H7 (cell line): ENCODE data around the gene HOXD13. TPM values are rescaled to one million over a fixed set of nuclear protein-coding genes. Genes with fewer than 3 reads are reported as not detected.
A peak's percentile ranks its signal among the peaks of the same experiment; 100 is the strongest.

Experiments
- DNase-seq: peaks from one replicate; pipeline ENCODE4 v3.0.0; 2012
- H3K27me3 ChIP-seq: 2 replicates; pipeline ENCODE4 v1.6.0; 2011; ENCODE audit warnings: mild to moderate bottlenecking, low read length; ENCODE audit not compliant: control insufficient read depth, insufficient read depth
- H3K36me3 ChIP-seq: replicated peaks from 2 replicates; pipeline ENCODE4 v1.5.1; 2011; ENCODE audit warnings: low read length; ENCODE audit not compliant: control insufficient read depth, insufficient read depth
- H3K4me3 ChIP-seq: 2 replicates; pipeline ENCODE4 v1.5.1; 2011; ENCODE audit warnings: low read depth, mild to moderate bottlenecking, control low read depth, low read length, moderate library complexity; ENCODE audit not compliant: insufficient read depth
- total RNA-seq: library from RNA; depleted of rRNA; stranded (reverse); fragments of >200 nt; shearing (Covaris generic); gene quantifications from 2 replicates; pipeline ENCODE4 v1.2.3, GENCODE V29; 2014; rRNA removed

Gene HOXD13
- total RNA-seq = 0.07 TPM in 1 of 2 replicates, not detected in the other

DNA sequence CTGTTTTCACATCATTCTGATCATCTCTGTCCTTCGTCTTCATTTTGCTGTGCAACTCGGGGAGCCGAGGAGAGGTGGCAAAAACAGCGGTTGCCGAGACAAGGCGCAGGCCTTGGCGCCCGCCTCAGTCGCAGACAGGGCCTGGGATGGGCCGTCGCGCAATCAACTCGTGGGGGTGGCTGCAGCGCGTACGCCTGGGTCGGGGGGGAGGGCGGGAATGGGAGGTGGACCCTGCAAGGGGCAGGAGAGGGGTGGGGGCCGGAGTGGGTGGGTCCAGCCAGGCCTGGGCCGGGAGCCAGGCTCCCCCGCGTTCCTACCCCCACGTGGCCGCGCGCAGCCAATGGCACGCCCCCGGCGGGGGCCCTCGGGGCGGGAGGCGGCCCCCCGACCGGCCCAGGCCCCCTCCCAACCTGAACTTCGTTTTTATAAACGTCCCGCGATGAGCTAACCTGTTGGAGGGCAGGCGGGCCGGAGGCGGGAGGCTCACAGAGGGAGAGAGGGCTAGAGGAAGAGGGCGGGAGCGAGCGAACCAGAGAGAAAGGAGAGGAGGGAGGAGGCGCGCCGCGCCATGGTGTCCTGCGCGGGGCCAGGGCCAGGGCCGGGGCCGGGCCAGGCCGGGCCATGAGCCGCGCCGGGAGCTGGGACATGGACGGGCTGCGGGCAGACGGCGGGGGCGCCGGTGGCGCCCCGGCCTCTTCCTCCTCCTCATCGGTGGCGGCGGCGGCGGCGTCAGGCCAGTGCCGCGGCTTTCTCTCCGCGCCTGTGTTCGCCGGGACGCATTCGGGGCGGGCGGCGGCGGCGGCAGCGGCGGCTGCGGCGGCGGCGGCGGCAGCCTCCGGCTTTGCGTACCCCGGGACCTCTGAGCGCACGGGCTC, at the start of gene HOXD13:
Gene HOXD13 (plus strand): TSS at position 452 of the 875 bp plus-strand sequence. CDS start 170 bp downstream, at position 622.
- peak; percentile 92 for DNase-seq
- no peaks in the 10 kb centered on the region for H3K36me3 ChIP-seq
- peaks cover 93% of the 10 kb centered on the region for H3K27me3 ChIP-seq
- peak within 1 kb of the TSS; percentile 14 for H3K4me3 ChIP-seq

DNA sequence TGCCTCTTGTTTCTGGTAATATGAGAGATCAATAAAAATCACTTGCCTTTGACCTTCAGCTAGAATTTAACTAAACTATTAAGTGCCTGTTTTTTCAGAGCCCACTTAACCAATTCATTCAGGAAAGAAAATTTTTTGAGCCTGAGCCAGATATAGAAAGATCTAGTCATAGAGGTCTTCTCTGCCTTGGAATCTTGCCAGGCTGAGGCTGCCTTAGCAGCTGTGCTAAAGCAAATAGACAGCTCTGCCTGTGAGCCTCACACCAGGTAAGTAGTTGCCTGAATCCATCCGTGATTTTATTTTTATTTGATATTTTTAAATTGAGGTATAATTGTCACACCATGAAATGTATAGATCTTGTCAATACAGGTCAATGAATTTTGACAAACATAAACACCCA, 36.1 kb upstream of the HOXD13 start:
- no peak for DNase-seq
- Histone ChIP-seq H3K36me3 (no peaks in the 10 kb centered on the region), H3K4me3 (no peak overlapping the region), H3K27me3 (no peaks in the 10 kb centered on the region)

DNA sequence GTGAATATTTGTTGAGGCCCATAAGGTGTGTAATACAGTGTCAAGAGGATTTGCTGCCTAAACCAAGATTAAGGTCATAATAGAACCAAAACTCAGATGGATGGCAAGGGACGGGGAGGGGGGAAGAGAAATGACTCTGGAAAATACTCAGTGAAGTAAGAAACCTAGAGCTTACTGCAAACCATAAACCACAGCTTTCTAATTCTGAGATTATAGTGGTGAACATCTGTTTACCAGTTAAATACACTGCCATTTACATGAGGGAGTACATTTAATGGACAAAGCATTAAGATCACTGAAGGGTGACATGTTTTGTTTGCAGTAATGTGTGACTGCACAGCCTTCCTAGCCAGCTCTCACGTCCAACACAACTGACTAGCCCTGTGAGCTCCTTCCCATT, 28.6 kb upstream of the HOXD13 start:
- peaks cover 47% of the 10 kb centered on the region for H3K27me3 ChIP-seq
- H3K36me3 ChIP-seq = no peaks in the 10 kb centered on the region
- no peak for DNase-seq
- H3K4me3 ChIP-seq = no peak overlapping the region

DNA sequence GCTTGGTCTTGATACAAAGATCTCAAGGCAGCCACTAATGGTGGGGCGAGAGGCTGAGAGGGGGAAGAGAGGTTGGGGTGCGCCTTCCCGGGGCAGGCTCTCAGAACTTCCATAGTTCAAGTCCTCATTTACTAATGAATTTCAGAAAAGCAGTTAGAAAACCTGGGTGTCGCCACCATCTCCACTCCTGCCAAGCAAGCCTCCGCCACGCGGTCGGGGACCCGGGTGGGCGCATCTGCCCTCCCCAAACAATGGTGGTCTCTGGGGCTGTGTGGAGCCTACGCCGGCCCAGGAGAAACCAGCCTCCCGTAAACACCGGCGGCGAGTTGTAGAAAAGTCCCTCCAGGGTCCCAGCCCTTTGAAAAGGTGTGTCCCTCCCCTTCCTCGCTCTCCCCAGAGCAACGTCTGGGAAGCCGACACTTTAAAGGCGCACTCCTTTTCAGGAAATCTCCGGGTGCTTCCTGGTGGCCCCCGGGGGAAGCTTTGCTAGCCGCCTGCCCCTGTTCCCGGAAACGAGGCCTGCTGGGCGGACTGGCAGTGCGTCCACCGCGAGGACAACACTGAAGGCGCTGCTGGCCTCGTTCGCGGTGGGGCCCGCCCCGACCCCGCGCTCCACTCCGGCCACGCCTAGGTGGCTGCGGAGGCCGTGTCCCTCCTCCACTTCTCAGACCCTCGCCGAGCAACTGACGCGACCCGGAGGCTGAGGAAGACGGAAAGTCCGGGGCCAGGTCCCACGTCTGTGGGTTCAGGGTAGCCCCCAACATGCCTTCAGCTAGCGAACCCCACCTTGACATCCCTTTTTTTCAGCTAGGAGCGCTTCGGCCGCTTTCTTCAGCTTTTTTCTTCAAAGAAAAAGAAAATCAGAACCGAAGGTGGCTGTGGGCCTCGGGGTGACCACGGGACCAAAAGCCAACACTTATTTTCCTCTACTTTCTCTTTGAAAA, 25.6 kb upstream of the HOXD13 start:
- no peaks in the 10 kb centered on the region for H3K36me3 ChIP-seq
- H3K27me3 ChIP-seq = peaks cover 77% of the 10 kb centered on the region
- peak overlapping the region; percentile 2; the same call in 1 of the 2 replicates for H3K4me3 ChIP-seq
- DNase-seq = peak; percentile 76

DNA sequence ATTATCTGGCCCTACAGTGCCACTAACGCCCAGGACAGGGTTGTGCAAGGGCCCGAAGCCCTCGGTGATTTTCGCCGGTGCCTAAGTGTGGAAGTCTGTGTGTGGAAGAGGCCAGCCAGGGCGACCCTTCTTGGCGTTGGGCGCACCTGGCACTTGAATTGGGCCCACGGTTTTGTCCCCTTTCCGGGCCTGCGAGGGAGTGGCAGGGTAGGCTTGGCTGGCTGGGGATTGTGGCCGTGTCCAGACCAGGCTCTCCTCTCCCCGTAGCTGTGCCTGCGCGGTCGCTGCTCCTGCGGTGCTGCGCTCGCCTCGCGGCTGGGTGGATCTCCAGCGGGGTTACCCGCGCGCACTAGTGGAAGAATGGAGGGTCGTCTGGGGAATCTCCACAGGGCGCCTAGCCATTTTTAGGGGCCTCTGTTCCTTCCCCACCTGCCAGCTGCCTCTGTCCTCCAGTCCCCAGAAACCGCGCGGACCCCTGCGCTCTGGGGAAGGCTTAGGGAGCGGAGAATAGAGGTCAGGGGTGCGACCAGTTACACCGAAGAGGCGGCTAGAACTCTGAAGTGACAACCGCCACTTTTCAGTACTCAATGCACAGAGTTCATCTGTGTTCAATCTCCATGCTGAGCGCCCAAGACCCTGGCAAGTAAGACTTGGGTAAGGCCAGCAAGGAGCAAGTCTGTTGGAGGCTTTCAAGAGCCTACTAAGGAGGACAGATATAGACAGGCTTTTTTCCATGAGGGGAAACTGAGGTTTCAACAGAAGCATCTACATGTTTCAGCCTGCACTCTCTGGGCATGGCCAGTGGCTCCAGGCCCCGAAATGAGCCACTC, 24.7 kb upstream of the HOXD13 start:
- peaks cover 86% of the 10 kb centered on the region for H3K27me3 ChIP-seq
- H3K36me3 ChIP-seq = no peaks in the 10 kb centered on the region
- peak; percentile 60 for DNase-seq
- no peak overlapping the region for H3K4me3 ChIP-seq

DNA sequence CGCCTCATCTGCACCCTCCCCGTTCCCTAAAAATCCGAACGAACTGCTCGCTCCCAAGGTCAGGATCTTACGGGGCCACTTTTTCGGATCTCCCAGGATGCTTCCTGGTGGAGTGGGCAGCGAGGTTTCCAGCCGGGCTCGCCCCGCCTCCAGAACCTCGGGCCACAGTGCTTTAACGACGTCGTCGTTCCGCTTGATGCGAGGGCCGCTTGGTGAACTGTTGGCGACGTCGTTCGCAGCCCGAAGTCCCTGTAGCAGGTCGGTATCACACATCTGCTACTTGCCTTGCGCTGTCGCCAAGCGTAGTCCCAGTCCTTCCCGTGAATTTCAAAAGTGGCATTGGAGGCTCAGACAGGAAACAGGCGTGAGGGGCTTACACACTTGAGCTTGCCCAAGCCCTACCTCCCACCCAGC, 24.1 kb upstream of the HOXD13 start:
- Histone ChIP-seq H3K4me3 (no peak overlapping the region), H3K36me3 (no peaks in the 10 kb centered on the region), H3K27me3 (peaks cover 92% of the 10 kb centered on the region)
- DNase-seq = no peak

DNA sequence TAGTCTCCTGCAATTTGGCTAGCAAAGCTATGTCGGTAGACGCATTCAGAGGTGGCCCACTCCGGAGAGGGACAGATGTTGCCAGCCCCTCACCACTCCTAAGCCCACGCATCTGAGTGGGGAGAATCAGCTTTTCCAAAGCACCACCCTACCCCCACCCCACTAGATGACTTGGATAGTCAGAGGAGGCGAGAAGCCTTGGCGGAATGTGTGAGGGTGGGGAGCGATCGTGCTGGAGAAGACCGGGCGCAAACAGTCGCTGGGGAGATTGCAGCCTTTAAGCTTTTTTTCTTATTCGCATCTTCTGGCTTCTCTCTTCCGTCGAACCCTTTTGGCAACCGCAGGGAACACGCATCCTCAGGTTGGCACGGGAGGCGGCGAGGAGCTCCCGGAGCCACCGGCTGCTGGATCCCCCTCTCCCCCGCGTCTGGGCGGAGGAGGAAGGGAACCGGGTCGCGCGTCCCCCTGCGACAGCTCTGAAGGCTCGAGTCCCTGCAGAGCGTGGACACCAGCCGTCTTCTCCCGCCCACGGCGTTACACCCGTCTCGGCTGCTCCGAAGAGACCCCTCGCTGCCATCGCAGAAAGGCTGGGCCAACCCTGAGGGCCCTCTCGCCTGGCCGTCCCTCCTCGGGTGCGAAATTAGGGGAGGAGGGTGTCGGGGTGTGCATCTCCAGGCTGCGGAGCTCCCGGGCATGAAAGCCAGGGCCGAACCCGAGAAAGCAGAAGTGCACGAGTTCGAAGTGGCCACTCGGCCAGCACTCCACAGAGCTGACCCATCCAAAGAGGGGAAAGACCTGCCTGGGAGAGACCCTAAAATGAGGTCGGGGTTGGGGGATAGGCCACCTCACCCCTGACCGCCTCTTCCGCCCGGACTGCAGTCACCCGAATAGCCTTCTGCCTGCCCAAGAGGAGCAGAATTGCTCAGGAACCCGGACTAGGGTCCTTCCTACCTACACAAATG, 20.9 kb upstream of the HOXD13 start:
- no peak overlapping the region for H3K4me3 ChIP-seq
- H3K36me3 ChIP-seq = no peaks in the 10 kb centered on the region
- H3K27me3 ChIP-seq = peaks cover 100% of the 10 kb centered on the region
- DNase-seq = peak; percentile 53

DNA sequence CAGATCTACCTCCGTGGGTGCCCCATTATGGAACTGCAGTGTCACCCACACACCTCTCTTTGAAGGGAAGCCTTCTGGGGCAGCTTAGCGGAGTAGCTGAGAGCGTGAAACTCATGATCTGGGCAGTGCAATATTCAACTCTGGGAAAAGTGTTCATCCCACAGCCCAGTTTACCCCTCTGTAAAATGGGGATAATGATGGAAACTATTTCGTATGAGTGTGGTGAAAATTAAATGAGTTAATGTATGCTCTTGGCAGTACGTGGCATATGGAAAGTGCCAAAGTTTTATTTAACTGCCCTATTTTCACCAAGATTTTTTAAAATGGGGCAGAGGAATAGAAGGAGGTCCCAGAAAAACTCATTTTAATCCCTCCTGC, 20.2 kb upstream of the HOXD13 start:
- Histone ChIP-seq H3K27me3 (peaks cover 100% of the 10 kb centered on the region), H3K4me3 (no peak overlapping the region), H3K36me3 (no peaks in the 10 kb centered on the region)
- DNase-seq = no peak

DNA sequence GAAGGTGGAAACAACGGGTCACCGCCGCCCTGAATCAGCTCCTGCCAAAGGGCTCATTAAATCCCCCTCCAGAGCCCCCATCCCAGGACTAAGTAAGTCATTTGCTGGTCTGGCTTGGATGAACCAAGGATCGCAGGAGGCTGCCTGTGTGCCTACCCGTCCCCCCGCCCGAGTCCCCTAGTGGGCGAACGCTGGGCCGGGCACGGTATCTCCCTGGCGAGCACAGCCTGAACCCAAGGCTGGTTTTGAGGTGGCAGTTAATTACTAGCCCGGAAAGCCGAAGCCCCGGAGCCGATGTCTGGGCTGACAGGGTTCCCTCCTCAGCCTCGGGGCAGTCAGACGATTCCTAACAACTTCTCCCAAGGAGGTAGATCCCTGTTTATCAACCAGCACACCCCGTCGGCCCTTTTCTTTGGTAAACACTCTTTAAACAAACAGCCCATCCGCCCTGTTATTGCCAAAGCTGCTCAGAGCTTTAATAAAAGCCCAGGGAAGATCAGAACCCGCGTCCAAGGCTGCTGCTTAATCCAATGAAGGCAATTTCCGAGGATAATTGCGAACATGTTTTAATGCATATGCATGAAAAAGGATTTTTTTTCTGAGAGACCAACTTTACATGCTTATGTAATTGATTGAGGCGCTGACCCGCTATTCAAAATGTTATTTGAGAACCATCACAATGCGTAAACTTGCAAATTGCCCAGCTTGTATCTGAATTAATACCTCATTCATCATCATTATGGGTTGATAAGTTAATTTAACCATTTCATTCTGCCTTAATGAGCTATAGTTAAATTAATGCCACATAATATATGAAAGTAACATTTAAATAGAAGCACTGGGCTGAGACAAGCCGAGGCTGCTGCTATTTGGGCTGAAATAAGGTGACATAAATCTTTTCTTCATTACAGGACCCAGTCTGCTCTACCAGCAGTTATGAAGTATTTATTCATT, 19.3 kb upstream of the HOXD13 start:
- Histone ChIP-seq H3K4me3 (no peak overlapping the region), H3K27me3 (peaks cover 100% of the 10 kb centered on the region), H3K36me3 (no peaks in the 10 kb centered on the region)
- peak; percentile 50 for DNase-seq

DNA sequence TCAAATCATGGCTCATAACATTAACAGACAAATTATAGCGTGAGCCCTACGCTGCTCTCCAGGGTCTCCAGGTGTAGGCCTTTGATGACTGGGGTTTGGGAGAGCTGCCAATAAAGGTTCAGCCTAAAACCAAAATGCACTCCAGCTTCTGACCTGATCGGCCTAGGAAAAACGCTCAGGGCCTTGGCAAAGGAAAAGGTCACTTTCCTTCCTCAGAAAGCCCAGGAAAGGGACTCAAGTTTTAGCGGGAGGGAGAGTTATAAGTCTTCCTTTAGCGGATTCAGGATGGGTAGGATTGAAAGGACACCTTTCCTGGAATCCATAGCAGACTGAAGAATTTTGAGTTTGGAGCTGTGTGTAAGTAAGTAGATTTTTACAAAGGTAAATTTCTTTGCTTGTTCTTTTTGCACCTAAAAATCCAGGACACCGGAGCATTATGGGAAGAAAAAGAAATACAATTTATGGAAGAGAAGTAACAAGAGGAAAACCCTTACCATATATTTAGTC, 17.5 kb upstream of the HOXD13 start:
- Histone ChIP-seq H3K36me3 (no peaks in the 10 kb centered on the region), H3K4me3 (no peak overlapping the region), H3K27me3 (peaks cover 100% of the 10 kb centered on the region)
- DNase-seq = no peak

DNA sequence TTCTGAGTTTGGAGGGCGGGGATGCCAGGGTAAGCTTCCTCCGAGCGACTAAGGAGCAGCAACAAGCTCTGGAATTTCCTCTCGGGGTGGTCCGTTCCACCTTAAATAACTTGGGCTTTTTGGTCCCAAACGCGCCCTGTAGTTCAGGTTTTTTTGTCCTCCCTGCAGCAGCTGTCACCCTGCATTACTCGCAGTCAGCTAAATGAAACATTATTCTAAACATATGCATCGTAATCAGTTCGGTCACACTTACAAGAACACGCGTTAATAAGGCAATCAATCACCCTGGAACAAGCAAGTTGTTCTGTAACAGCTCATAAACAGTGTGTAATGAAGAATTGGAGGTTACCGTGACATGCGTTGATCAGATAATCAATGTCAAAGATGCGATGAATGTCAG, 17.0 kb upstream of the HOXD13 start:
- H3K36me3 ChIP-seq = no peaks in the 10 kb centered on the region
- H3K4me3 ChIP-seq = no peak overlapping the region
- DNase-seq = no peak
- H3K27me3 ChIP-seq = peaks cover 98% of the 10 kb centered on the region

DNA sequence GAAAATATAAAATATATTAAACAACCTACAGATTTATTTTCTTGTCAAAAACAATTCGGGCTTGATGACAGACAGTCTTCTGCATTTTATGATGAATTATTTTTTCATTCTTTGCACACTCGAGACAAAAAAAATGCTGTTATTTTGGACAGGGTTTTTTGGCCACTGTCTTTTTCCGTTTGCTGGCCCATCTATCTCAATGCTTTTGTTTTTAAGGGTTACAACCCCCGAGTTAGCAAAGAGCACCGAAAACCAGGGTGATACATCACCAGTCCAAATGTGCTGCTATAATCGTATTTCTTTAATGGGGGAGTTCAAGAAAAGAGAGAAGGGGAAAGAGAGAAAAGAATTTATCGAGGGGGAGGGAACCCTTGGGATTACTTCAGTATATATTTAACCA, 16.5 kb upstream of the HOXD13 start:
- Histone ChIP-seq H3K4me3 (no peak overlapping the region), H3K36me3 (no peaks in the 10 kb centered on the region), H3K27me3 (peaks cover 98% of the 10 kb centered on the region)
- no peak for DNase-seq
